GM21381 (cell line): ENCODE data around the gene FNDC8.
"Not testable (repeated sequence)": the region's sequence is repeated elsewhere in the genome, so short reads cannot be mapped to it uniquely, and the experiment has no call there.

ENCODE experiments used
- ATAC-seq: cut with Tn5 transposase; IDR thresholded peaks from one replicate; pipeline ENCODE4 v1.9.1; 2021; ENCODE audit warnings: mild to moderate bottlenecking, moderate library complexity; ENCODE audit not compliant: unreplicated experiment

The FNDC8 gene

DNA sequence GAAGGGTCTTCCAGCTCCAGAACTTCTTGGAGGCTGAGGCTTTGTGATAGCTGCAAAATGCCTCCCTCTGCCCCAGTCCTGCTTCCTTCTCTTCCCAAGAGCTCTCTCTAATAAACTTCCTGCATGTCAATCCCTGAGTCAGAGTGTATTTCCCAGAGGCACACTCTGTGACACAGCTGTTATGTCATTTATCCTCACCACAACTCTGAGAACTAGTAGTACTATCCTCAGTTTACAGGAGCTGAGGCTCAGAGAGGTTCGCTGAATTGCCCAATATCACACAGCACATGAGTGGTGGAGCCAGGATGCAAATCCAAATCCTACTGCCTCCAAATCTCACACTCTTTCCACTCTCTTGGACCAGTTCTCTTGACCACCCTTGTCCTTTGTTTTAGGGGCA lies 46.3 kb downstream of the FNDC8 start:
- no peak for ATAC-seq

DNA sequence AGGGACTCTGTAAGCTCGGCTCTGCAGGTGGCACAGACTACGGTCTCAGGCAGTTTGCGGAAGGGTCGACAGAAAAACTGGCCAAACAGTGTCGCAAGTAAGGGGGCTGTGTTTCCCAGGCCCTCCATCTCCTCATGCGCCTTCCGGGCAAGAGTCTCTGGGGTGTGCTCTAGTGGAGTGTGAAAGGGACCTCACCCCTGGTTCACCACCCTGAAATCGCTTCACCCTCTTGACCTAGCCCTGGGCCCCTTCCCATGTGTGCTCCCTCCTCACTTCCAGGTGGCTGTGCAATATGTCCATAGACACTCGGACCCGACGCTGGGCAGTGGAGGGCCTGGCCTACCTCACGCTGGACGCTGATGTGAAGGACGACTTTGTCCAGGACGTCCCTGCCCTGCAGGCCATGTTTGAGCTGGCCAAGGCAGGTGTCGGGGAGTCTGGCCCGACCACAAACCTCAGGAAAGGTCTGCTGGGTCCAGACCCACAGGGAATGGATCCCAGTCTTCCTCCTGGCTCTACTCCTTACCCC lies 48.5 kb downstream of the FNDC8 start:
- ATAC-seq: no peak

GRCh38 chr17:35170968-35171771 lies 49.8 kb downstream of the FNDC8 start:
- no peak for ATAC-seq

GRCh38 chr17:35171834-35172233 lies 50.4 kb downstream of the FNDC8 start:
- ATAC-seq: no peak

GRCh38 chr17:35172321-35172720 lies 50.9 kb downstream of the FNDC8 start:
- ATAC-seq: not testable (repeated sequence)

GRCh38 chr17:35174835-35175334 lies 53.5 kb downstream of the FNDC8 start:
- ATAC-seq: no peak

DNA sequence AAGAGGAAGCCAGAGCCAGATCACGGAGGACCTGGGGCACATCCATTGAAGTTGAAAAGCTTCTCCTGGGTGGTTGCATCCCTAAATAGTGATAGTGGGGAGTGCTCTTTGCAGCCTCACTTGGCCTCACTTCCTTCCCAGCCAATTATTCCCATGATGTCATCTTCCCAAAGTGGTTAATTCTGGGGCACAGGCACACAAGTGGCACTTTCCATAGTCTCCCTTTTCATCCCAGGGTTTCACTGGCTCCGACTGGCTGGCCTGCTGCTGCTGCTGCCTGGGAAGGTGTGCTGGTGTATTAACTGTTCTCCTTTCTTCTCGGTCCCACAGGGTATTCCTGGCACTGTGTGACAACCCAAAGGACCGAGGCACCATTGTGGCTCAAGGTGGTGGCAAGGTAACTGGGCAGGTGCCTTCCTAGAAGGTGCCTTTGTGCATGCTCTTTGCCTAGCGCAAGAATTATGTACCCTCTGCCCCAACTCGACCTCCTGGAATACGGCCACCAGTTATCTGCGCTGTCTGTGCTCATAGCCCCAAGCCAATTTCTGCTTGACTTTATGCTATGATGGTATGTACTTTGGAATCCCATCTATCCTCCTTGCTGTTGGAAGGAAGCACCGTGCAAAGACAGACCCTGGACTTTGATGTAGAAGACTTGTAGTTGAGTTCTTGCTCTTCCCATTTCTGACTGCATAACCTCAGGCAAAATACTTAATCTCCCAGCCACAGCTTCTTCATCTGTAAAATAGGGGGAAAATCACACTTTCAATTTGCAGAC lies 54.4 kb downstream of the FNDC8 start:
- no peak for ATAC-seq

DNA sequence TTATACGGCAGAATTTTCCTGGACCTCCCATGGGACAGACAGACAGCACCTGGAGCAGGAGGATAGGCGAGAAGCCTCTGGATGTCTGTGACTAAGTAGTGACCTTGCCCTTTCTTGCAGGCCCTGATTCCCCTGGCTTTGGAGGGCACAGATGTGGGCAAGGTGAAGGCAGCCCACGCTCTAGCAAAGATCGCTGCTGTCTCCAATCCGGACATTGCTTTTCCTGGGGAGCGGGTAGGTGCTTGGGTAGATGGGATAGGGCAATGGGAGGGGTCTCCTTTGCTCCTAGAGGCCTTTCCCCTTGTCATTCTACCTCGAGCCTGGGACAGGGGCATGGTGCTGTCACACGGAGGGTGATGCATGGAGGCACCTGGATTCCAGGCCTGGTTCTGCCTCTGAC lies 55.5 kb downstream of the FNDC8 start:
- ATAC-seq: no peak

DNA sequence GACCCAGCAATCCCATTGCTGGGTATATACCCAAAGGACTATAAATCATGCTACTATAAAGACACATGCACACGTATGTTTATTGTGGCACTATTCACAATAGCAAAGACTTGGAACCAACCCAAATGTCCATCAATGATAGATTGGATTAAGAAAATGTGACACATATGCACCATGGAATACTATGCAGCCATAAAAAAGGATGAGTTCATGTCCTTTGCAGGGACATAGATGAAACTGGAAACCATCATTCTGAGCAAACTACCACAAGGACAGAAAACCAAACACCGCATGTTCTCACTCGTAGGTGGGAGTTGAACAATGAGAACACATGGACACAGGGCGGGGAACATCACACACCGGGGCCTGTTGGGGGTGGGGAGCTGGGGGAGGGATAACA lies 58.0 kb downstream of the FNDC8 start:
- ATAC-seq: not testable (repeated sequence)
